Duodenal mucosa (tissue), 2 donors: ENCODE measurements around the gene TUT4.

Experiments used
- H3K27ac ChIP-seq: one replicate; pipeline ENCODE4 v1.7.0; 2013; ENCODE audit warnings: low read depth, low read length
- H3K27me3 ChIP-seq, 2 donors: one replicate each; pipeline ENCODE4 v1.7.0; 2013; ENCODE audit warnings: low read length in 2 of 2, control low read depth in 1 of 2; ENCODE audit not compliant: insufficient read depth in 2 of 2, control insufficient read depth in 1 of 2
- H3K36me3 ChIP-seq, 2 donors: one replicate each; pipeline ENCODE4 v1.7.0; 2013; ENCODE audit warnings: low read length in 2 of 2, control low read depth in 1 of 2; ENCODE audit not compliant: insufficient read depth in 2 of 2, control insufficient read depth in 1 of 2
- H3K4me1 ChIP-seq, 2 donors: one replicate each; pipeline ENCODE4 v1.7.0; 2013; ENCODE audit warnings: low read length in 2 of 2, control low read depth in 1 of 2; ENCODE audit not compliant: insufficient read depth in 2 of 2, control insufficient read depth in 1 of 2
- H3K4me3 ChIP-seq, 2 donors: one replicate each; pipeline ENCODE4 v1.7.0; 2013; ENCODE audit warnings: low read length in 2 of 2, low read depth in 1 of 2
- H3K9ac ChIP-seq, 2 donors: one replicate each; pipeline ENCODE4 v1.7.0; 2013; ENCODE audit warnings: low read length in 2 of 2, low read depth in 1 of 2
- H3K9me3 ChIP-seq, 2 donors: one replicate each; pipeline ENCODE4 v1.7.0; 2013; ENCODE audit warnings: low read length in 2 of 2, control low read depth in 1 of 2; ENCODE audit not compliant: control insufficient read depth in 1 of 2

The TUT4 gene

DNA sequence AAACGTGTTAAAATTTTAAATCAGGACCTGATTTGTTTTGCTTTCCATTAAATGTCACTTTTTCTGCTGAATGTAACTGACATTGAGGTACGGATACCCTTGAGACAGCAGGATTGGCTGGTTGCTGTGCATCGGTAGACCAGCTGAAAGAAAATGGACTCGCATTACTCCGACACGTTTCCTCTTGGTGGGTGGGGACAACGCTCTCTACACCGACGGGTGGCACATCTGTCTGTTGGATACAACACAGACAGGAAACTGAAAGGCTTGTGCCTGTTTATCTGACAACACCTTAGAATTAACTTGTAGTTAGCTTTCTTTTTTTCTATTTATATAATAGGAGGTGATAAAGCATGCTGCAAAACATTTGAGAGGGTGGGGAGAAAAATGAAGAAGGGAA, 129.1 kb downstream of the TUT4 start:
- Histone ChIP-seq H3K9ac (no peak overlapping the region), H3K27me3 (no peaks in the 10 kb centered on the region), H3K4me3 (no peak overlapping the region), H3K9me3 (no peaks in the 10 kb centered on the region), H3K36me3 (peaks cover 12 to 27% of the 10 kb centered on the region in 2 donors), H3K27ac (no peak overlapping the region), H3K4me1 (no peaks in the 10 kb centered on the region)

DNA sequence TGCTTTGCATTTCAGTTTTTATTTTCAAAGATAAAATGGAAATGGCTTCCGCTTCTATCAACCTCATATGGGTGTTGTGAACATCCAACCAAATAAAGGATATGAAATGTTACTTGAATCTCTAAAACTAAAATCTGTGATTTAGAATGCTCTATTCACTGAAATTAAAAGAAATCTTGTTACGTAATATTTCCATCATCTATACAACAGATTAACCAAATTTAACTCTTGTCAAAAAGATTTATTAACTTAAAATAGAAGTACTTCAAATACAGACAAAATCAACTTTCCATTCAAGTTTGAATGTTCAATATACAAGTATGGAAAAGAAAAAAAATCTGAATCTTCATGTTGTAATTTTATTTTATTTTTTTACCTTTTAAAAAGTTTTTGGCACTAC, 129.8 kb downstream of the TUT4 start:
- H3K27me3 ChIP-seq: no peaks in the 10 kb centered on the region
- H3K4me1 ChIP-seq: no peaks in the 10 kb centered on the region
- H3K9ac ChIP-seq: no peak overlapping the region
- H3K9me3 ChIP-seq: no peaks in the 10 kb centered on the region
- no peak overlapping the region for H3K27ac ChIP-seq
- H3K36me3 ChIP-seq: peaks cover 16 to 33% of the 10 kb centered on the region in 2 donors
- H3K4me3 ChIP-seq: no peak overlapping the region

DNA sequence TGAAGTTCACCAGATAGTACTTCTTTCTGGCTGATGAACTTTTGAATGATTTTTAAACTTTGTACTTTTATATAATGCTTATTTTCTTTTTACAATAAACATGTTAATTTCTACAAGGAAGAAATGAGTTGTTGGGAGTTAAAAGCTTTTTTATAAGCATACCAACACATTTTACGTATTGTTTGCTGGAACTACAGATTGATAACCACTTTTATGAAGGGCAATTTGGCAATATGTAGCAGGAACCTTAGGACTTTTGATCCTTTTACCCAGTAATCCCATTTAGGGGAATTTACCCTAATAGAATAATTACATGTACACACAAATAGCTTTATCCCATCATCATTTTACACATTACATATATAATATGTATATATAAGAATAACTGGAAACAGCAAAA, 132.2 kb downstream of the TUT4 start:
- no peaks in the 10 kb centered on the region for H3K9me3 ChIP-seq

DNA sequence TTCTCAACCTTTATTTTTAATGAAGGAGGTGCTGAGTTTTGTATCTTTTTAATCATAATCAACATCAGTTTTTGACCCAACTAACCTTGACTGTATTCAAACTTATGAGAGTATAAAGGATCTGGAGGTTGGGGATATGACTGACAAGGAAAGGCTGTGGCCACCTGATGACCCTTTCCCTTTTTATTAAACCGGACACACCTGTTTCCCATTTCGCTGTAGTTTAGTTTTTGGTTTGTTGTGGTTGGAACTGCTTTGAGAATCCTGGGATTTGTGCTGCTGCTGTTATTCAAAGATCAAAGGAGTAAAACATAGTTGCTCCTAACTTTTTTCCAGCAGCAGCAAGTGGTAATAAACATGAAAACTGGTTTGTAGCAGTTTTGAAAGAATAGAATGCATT, 136.1 kb downstream of the TUT4 start:
- Histone ChIP-seq H3K27me3 (no peaks in the 10 kb centered on the region), H3K4me3 (no peak overlapping the region), H3K9ac (no peak overlapping the region), H3K36me3 (peaks cover 35 to 62% of the 10 kb centered on the region in 2 donors), H3K4me1 (no peaks in the 10 kb centered on the region), H3K27ac (no peak overlapping the region), H3K9me3 (no peaks in the 10 kb centered on the region)

More for the DNA sequence above, 132.2 kb downstream of the TUT4 start:
- no peak overlapping the region for H3K9ac ChIP-seq
- H3K36me3 ChIP-seq: peaks cover 15 to 46% of the 10 kb centered on the region in 2 donors
- H3K27ac ChIP-seq: no peak overlapping the region
- H3K4me3 ChIP-seq: no peak overlapping the region
- H3K27me3 ChIP-seq: no peaks in the 10 kb centered on the region
- H3K4me1 ChIP-seq: no peaks in the 10 kb centered on the region

DNA sequence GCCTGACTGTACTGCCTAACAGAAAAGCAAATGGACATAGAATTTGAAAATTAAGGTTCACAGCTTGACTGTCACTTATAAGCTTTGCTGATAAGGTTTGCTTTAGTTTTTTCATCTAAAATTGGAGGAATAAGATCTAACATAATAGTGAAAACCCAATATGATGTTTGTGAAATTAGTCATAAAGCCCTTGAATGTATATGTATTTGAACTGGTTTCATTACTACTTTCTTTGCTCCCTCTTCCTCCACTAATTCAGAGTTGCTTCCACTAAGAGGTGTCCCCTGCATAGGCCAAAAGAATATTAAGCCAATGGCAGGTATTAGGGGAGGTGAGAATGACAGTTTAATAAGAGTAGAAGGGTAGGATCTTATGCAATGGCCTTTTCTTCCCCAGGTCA, 137.9 kb downstream of the TUT4 start:
- no peaks in the 10 kb centered on the region for H3K27me3 ChIP-seq
- no peak overlapping the region for H3K27ac ChIP-seq
- H3K9ac ChIP-seq: no peak overlapping the region
- H3K4me1 ChIP-seq: no peaks in the 10 kb centered on the region
- no peaks in the 10 kb centered on the region for H3K9me3 ChIP-seq
- peaks cover 48 to 75% of the 10 kb centered on the region in 2 donors for H3K36me3 ChIP-seq
- no peak overlapping the region for H3K4me3 ChIP-seq

DNA sequence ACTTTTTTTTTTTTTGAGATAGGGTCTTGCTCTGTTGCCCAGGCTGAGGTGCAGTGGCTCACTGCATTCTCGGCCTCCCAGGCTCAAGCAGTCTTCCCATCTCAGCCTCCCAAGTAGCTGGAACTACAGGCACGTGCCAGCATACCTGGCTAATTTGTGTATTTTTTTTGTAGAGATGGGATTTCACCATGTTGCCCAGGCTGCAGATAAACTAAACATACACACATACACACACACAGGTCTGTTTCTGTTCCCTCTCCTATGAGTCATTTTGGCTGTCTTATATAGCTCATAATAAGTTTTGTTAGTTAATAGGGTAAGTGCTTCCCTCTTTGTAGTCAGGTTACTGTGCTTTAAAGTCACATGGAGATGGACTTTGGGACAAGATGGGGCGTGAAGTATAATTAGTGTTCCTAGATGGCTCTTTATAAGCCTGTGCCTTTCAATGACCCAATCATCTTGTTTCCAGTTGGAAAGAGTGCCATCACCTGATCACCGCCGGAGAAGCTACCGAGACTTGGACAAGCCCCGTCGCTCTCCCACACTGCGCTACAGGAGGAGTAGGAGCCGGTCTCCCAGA, 139.4 kb downstream of the TUT4 start:
- Histone ChIP-seq H3K4me3 (no peak overlapping the region), H3K9ac (no peak overlapping the region), H3K36me3 (peaks cover 52 to 84% of the 10 kb centered on the region in 2 donors), H3K4me1 (no peaks in the 10 kb centered on the region), H3K27ac (no peak overlapping the region), H3K9me3 (no peaks in the 10 kb centered on the region), H3K27me3 (no peaks in the 10 kb centered on the region)

DNA sequence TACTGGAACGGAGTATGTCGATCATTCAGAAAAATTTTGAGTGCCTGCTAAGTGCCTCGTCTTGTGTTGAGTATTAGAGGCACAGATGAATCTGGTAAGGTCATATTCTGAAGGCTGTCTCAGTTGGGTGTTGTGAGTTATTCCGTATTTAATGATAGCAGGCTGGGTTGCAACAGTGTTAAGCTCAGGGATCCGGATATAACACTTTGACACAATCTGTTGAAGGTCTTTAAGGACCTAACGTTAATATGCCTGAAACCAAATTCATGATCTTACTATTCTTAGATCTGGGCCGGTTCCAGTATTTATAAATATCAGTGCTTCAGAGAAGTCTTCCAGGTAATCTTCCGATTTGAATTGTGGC, 147.9 kb downstream of the TUT4 start:
- no peaks in the 10 kb centered on the region for H3K27me3 ChIP-seq

DNA sequence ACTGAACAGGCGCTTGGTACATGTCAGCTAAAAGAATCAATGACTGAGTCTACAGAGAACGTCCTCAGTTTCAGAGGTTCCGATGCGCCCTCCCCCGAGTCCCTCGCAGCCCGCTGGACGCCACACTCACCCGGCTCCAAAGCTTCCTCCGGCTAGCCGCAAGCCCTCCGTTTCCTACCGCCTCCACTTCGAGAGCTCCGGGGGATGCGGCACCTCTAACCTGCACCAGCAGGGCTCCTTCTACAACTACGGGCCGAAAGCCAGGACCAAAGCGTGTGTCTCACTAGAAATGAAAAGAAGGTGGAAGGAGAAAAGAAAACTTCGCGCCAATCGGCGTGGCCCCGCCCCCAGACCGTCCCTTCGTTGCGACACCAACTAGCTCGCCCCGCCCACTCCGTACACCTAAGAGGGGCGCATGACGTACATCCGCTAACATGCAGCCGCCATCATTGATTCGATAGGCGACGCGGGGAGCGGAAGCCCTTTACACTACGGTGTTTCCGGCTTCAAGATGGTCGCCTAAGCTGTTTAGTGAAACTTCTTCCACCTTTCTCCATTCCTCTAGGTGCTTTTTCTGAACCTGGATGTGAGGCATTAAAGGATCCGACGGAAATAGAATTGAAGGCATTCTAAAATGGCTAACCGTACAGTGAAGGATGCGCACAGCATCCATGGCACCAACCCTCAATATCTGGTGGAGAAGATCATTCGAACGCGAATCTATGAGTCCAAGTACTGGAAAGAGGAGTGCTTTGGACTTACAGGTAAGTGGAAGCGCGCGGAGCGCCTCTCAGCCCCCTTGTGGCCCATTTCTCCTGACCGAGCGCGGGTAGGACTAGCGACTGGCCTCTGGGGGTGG, 148.5 kb downstream of the TUT4 start, which contains the start of the genes ORC1 and PRPF38A:
ORC1 (minus strand) TSS at position 308 of the 859 bp plus-strand sequence. CDS start 2,200 bp downstream, outside the sequence.
PRPF38A (plus strand) TSS at position 487 of the 859 bp plus-strand sequence; CDS start at position 635, 148 bp downstream.
- Histone ChIP-seq H3K27ac (peak within 1 kb of the TSS; percentile 91), H3K4me3 (peak within 1 kb of the TSS; percentile 93 to 98), H3K27me3 (no peaks in the 10 kb centered on the region), H3K36me3 (peaks cover 12 to 23% of the 10 kb centered on the region in 2 donors), H3K9me3 (no peaks in the 10 kb centered on the region), H3K9ac (peak within 1 kb of the TSS; percentile 89 to 90), H3K4me1 (peaks cover 19 to 21% of the 10 kb centered on the region in 2 donors)

More for the DNA sequence above, 147.9 kb downstream of the TUT4 start:
- Histone ChIP-seq H3K27ac (peak overlapping the region; percentile 91), H3K9ac (peak overlapping the region; percentile 89 to 90), H3K9me3 (no peaks in the 10 kb centered on the region), H3K4me3 (peak overlapping the region; percentile 93 to 98), H3K4me1 (peaks cover 19 to 21% of the 10 kb centered on the region in 2 donors), H3K36me3 (peaks cover 12 to 28% of the 10 kb centered on the region in 2 donors)

DNA sequence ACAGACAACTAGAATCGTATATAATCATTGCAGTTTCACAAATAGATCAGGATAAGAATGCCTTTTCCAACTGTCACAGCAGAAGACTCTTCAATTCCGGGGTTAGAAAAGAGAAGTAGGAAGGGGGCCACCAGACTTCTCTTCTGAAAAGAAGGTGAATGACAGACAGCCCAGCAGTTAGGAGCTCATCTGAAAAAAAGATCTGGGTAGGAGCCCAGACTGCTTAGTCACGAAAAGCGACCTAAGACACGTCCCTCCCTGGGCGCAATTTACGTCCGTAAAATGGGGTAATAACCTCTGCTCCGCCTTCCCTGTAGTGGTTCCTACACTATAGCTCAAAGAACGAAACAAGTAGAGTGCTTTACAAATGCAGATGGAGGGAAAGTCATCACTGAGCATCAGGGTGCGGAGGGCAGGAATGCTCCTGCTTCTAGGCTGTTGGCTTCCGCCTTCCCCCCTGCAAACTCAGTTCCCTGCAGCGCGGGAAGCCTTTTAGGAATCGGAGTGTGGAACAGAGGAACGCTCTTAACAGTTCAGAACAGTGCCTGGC, 149.3 kb downstream of the TUT4 start:
- Histone ChIP-seq H3K27me3 (no peaks in the 10 kb centered on the region), H3K9me3 (no peaks in the 10 kb centered on the region), H3K4me1 (peaks cover 19 to 21% of the 10 kb centered on the region in 2 donors), H3K9ac (peak overlapping the region; percentile 73 to 89), H3K36me3 (peaks cover 5 to 16% of the 10 kb centered on the region in 2 donors), H3K4me3 (peak overlapping the region; percentile 93 to 98), H3K27ac (no peak overlapping the region)

DNA sequence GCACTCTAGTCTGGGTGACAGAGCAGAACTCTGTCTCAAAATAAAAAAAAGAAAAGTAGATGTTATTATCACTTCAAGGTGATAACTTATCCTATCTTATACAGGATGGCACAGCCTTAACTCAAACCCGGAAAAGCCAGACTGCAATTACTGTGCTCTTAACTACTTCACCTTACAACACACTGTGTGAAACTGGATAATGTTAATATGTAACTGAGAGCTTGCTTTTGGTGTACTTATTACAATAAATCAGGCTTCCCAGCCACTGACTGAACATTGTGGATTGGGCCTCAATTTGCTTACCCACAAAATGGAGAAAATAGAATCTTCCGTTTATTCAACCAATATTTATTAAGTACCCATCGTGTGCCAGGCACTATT, 150.0 kb downstream of the TUT4 start:
- peak overlapping the region; percentile 93 to 98 for H3K4me3 ChIP-seq
- no peak overlapping the region for H3K9ac ChIP-seq
- no peaks in the 10 kb centered on the region for H3K9me3 ChIP-seq

More for the DNA sequence above, 150.0 kb downstream of the TUT4 start:
- H3K36me3 ChIP-seq: peaks cover 0 to 11% of the 10 kb centered on the region in 2 donors
- H3K27ac ChIP-seq: no peak overlapping the region
- no peaks in the 10 kb centered on the region for H3K27me3 ChIP-seq
- peaks cover 19 to 21% of the 10 kb centered on the region in 2 donors for H3K4me1 ChIP-seq
